Stimulated activated naive CD8-positive, alpha-beta T cell treated with anti-CD3 and anti-CD28 coated beads, Interleukin-15, Interleukin-2, amounts not matched to agents 100 U/mL and 50 U/mL, for 24 hours (primary cell): ENCODE results near the gene MUSK.
"Not testable (repeated sequence)": the region's sequence is repeated elsewhere in the genome, so short reads cannot be mapped to it uniquely, and the experiment has no call there.

ENCODE experiments used
- ATAC-seq: fragments of 150-1000 bp; cut with Tn5 transposase; one replicate; pipeline ENCODE4 v1.10.0; 2021
- DNase-seq: peaks from one replicate; pipeline ENCODE4 v3.0.0; 2021

The MUSK gene

DNA sequence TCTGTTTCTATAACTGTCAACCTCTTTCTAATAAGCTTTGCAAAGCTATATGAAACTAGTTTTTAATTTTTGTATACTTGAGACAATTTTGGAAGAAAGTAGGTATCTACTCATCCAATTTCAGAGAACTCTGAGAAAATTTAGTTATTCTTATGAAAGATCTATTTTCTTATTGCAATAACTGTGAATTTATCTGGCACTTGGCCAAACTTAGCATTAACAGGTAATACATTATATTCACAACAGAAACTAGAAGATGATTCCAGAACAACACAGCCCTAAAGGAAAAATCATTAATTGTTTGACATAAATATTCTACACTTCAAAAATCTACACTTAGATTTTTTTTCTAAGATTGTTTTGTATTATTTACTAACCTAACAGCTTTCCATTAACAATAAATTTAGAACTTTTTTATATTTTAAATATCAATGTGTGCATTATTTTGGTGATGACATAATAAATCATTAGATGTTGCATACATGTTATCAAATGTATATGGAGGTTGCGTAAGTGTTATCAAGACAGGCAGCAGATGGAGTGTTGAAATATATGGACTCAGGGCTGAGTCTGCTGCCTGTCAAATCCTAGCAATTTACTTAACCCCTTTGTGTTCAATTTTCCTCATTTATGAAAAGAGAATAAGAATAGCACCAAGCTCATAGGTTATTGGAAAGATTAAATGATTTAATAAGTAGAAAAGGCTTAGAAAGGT is 141.8 kb downstream of the MUSK start:
- ATAC-seq (no peak), DNase-seq (no peak)

DNA sequence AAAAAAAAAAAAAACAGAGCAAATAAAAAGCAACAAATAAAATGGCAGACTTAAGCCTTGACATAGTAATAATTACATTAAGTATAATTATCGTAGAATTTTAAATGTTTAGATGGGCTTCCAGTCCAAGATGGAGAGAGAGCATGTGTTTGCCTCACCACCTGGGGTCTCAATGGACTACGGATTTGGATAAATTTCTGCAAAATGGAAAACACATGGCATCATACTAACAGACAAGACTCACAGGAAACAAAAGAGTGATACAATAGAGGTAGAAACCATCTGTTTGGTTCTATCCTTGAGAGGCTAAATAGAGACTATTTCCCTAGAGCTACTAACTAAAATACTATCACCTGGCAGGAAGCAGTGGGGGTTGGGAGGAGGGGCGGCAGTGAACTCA is 144.3 kb downstream of the MUSK start:
- ATAC-seq, result no peak

DNA sequence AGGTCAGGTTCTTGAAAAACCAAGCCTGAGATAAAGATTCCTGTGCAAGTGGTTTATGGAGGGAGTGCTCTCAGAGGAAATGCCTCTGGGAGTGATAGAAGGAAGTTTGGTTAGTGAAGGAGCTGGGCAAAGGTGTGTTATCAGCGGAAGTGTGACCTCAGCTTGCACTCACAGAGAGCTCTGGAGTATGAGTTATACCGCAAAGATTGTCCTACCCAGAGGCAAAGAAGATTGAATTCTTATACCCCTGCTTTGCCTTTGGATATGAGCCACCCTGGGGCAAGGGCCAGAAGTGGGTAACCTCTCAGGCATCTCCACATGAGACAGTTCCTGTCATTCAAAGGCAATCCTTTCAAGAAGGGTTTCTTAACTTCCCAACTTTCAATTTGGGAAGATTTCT is 145.6 kb downstream of the MUSK start:
- no peak for DNase-seq
- no peak for ATAC-seq

More for the DNA sequence above, 144.3 kb downstream of the MUSK start:
- no peak for DNase-seq

DNA sequence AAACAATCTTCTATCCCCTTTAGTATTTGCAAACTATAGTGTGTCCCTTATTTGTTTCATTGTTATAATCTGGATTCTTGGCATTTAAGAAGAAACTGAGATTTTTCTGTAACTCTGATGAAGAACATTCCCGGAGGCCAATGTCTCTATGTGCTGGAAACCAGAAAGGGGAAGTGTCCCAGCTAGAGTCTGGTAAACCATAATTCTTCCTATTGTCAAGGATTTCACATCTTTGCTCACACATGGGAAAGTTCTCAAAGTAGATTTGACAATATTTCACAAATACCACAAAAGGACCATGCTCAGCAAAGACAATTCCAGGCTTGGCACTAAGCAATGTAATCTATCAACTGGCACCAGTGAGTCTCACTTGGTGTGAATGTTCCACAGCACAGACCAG is 146.8 kb downstream of the MUSK start:
- no peak for ATAC-seq
- no peak for DNase-seq

DNA sequence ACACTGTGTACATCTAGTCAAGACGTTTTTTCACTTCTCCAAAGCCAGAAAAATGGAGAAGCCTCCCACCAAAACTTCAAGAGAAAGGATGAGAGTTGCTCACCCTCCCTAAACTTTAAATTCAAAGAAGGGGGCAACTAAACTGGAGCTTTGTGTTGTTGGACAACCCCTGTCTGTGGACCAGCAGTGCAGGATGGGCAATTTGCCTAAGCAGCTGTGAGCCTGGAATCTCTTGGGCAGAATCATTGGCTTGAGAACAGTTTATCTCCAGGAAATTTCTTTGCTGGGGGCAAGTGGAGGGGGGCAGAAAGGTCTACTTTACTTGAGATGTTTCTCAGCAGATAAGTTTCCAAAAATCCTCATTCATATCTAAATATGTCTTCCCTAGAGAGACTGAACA is 151.8 kb downstream of the MUSK start:
- DNase-seq (no peak), ATAC-seq (no peak)

DNA sequence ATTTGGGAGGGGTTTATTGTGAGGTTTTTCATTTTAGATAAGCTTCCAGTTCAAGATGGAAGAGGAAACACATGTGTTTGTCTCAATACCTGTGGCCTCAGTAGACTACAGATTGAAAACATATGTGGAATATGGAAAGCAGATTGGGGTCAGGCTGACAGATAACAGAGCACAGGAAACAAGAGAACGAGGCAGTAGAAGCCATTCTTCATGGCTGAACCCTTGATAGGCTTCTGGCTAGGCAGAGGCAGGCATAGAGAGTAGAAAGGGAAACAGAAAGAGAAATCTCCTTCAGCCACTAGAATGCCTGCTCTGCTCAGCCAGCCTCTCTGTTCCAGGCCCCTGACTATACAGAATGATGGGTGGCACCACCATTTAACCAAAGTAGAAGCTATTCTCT is 152.5 kb downstream of the MUSK start:
- DNase-seq (no peak), ATAC-seq (no peak)

DNA sequence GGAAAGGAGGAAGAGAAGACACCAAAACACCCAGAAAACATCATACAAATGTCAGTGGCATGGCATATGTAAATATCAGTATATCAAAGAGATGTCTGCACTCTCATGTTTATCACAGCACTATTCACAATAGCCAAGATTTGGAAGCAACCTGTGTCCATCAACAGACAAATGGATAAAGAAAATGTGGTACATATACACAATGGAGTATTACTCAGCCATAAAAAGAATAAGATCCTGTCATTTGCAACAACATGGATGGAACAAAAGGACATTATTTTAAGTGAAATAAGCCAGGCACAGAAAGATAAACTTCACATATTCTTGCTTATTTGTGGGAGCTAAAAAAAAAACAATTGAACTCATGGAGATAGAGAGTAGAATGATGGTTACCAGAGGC is 156.5 kb downstream of the MUSK start:
- DNase-seq, ATAC-seq: not testable (repeated sequence)

DNA sequence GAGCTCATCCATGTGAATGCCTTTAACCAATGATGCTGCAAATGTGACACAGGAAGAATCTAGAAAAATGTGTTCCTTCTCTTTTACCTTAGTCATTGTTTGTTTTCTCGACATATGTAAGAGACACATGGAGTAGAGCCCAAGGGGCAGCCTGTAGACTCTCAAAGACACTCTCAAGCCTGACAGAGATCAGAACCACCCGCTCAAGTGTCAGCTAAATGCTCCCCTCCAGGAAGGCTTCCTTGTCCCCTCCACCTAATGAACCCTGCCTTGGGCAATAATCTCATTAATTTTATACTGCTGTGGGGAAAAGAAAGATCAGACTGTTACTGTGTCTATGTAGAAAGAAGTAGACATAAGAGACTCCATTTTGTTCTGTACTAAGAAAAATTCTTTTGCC is 157.4 kb downstream of the MUSK start:
- ATAC-seq, result no peak
- no peak for DNase-seq

DNA sequence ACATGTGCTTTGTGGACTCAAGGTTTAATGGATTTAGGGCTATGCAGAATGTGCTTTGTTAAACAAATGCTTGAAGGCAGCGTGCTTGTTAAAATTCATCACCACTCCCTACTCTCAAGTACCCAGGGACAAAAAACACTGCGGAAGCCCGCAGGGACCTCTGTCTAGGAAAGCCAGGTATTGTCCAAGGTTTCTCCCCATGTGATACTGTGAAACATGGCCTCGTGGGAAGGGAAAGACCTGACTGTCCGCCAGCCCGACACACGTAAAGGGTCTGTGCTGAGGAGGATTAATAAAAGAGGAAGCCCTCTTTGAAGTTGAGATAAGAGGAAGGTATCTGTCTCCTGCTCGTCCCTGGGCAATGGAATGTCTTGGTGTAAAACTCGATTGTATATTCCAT is 157.8 kb downstream of the MUSK start:
- not testable (repeated sequence) for DNase-seq, ATAC-seq

DNA sequence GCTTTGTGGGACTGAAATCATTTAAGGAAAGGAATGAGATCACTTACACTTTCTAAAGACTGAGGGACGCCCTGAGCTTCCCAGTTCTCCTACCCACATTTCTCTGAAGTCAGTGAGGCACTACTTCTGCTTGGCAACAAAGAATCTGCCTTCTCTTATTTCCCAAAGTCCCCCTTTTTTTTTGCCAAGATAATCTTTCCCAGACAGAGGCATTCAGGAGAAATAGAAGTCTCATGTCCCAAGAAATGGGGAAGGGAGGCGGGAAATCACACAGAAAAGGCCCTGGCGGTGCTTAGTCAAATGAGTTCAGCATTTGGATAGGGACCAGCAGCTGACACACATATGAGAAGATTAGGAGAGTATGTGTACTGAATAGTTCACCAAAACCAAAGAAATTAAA is 159.7 kb downstream of the MUSK start:
- ATAC-seq (no peak), DNase-seq (no peak)

DNA sequence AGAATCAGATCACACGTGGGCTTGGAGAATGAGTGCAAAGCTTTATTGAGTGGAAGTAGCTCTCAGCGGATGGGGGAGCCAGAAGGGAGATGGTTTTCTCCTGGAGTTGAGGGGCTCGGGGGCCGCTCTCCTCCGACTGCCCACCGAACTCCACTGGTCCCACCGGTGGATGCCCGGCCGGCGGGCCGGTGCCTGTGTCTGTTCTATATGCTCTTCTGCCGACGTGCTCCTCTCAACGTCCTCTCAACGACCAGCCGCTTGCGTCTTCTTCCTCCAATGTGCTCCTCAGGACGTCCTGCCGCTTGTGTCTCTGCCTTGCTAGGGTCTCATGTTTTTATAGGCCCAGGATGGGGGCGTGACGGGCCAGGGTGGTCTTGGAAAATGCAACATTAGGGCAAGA is 161.9 kb downstream of the MUSK start:
- no peak for ATAC-seq

DNA sequence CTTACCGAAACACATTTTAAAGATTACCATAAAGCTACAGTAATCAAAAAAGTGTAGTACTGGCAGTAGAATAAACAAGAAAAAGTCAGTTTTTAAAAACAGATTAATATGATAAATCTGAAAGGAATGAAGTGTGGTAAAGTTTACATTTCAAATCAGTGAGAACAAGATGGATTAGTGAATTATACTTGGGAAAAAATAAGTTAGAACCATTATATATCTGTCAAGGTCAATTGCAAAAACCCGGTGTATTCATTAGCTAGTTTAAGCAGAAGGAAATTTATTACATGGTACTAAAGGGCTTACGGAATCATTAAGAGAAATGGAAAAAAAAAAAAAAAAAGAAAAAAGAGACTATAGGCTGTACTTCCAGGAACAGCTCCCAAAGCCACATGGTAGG is 164.3 kb downstream of the MUSK start:
- no peak for ATAC-seq
- DNase-seq, result no peak

More for the DNA sequence above, 161.9 kb downstream of the MUSK start:
- DNase-seq, result no peak

DNA sequence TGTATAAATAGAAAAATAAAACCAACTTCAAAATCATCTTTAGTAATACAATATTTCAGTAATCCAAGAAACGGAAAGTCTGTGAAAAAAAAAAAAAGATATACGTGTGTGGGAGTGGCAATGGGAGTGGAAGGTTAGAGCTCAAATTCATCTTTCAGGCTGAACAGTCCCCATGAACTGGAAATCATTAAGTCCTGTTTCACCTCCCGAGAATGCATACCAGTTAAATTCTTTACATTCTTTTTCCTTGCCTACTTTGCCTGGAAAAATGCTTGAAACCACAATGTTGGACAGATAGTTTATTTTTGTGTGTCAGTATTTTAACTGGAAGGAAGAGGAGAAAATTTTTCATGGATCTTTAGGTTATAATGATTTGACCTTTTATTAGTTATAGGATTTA is 166.8 kb downstream of the MUSK start:
- ATAC-seq, result no peak

DNA sequence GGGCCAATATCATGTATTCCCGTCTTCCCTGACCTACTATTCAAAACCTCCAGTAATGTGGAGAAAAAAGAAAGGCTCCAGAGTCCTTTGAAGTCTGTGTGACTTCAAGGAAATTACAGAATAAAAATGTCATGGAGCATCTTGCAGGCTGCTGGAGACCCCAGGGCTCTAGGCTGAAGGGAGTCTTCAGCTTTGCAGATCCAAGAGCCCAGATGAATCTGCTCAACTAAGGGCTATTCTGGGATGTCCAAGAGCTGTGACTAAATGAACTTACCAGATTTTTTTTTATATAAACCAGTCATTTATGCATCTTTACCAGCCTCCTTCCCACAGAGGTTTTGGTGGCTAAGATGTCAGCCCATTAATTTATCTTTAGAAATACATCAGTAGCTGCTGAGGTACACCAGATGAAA is 167.3 kb downstream of the MUSK start:
- no peak for DNase-seq

More for the DNA sequence above, 166.8 kb downstream of the MUSK start:
- no peak for DNase-seq

DNA sequence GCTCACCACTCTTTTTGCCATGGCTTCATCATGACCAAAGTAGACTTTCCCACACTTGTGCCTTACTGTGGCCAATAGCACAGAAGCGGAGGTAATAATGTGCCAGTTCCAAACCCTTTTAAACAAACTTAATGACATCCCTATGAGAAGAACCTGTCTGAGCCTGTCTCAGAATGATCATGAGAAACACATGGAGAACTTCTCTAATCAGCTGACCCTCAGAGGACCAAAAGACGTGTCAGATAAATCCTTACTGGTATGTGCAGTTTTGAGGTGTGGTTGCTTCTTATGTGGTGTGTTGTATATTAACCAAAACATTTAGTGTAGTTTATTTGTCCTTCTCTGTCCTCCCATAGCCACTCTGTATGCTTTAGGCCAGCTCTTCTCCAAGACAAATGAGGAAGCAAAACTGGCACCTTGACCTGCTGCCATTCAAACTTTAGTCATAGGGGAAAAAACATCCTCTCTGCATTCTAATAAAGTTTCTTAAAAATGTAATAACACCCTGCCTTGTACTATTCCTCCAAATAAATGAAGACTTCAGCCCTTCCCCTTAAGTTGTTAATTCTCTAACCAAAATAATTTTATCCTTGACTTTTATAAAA is 168.9 kb downstream of the MUSK start:
- DNase-seq, result no peak
- ATAC-seq, result no peak

More for the DNA sequence above, 167.3 kb downstream of the MUSK start:
- ATAC-seq, result no peak

DNA sequence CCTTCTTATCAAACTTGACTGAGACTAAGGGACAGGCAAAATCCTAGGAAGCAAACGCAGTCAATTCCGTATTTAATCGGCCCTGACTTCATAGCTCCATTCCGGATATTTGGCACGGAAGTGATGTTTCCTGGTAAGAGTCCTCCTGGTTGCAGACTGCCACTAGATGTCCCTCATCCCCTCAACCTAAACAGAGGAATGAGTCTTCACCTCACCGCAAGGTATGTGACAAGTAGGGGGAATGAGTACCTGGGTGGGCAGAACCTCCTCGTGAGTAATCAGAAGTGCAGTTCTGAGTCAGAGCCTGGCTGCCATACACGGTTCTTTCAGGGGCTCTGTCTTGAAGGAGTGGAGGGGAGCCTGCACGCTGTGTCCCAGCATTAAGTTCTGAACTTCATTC is 173.6 kb downstream of the MUSK start:
- no peak for ATAC-seq
- DNase-seq, result no peak

DNA sequence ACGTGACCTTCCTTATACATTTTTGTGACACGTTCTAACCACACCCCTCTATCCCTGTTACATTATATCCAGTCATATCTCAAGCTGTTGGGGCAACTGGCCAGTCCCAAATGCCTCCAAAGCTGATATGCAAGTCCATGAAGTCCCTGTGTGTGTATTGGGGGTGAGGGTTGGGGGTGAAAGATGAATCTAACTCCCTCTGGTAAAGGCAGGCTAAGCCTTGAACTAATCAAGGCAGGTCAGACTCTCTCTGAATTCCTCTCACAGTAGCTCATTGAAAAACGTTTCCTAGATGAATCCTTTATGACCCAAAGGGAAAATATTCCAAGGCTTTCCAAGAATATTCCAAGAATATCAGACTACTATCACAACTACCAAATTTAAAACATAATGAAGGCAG is 174.4 kb downstream of the MUSK start:
- DNase-seq, result no peak
- ATAC-seq, result no peak

DNA sequence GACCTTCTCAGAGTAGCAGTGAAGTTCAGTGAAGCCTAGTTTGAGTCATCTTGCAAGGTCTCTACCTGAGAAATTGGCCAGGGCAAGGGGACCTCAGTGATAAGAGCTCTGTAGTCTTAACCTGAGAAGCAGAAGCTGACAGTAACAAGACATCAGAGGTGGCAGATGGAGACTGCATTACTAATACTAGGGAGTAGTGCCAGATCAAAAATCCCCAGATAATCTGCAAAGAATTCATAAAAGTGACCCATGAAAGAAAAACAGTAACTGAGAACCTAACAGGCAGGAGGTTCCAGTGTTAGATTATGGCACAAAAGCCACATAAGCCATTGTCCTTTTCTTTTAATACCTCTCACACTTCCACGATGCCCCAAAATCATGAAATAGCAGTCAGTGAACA is 175.5 kb downstream of the MUSK start:
- DNase-seq (no peak), ATAC-seq (no peak)

DNA sequence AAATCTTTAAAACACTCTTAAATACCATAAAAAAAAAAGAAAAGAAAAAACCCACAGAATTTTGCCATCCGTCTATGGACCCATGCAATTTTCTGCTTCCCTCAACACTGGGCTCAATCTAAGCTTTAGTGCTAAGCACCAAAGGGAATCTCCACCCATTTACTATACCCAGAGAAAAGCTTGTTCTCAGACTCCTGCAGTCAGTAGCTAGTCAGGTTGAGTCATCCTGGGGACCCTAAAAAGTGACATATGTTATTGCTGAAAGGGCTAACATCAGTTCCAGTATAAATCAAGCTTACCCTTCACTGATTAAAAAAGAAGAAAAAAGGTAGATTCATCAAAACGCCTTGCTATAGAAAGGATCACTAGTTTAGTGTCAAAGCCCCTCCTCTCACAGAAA is 177.6 kb downstream of the MUSK start:
- ATAC-seq (no peak), DNase-seq (no peak)

DNA sequence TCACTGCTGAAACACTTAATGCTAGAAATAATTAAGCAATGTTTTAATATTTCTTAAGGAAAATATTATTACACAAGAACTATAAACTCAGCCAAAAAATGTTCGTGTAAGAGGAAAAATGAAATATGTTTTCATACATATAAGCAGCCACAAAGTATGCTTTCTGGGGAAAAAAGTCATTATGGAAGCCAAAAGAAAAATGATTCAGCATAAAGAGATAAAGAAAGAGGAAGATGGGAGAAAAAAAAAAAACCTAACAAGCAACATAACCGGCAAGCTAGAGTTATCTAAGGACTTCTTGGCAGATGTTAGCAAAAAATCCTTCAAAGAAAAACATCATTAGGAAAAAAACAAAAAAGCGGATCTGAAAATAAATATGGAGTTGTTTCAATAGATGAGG is 179.1 kb downstream of the MUSK start:
- no peak for DNase-seq
- no peak for ATAC-seq

DNA sequence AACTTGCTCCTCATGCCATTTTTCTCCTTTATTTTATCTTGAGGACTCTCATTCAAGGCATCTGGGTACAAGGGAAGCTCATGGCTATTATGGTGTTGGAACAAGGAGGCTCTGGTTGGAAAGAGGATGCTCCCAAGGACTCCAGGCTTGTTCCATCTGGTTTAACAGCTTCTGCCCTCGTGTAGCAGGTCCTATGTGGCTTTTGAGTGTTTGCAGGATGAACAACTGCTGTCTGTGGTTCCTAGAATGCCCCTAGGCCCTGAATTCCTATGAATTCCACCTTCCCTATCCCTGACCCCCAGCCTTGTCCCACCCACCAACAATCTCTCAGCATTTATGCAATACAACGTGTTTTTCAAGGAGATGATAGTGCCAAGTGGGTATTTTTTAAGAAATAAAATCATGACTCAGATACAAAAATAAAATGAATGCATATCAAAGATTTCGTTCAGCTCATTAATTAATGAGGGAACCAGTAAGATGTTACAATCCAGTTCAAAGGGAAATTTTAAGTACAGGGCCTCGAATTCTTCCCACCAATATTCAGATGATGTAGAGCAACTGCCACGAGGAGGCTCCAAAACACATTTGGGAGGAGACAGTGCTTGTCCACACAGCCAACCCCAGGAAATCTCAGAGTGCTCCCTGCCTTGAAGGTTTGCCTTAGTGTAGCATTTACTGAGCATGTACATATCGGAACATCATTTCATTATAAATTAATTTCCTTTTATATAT is 182.0 kb downstream of the MUSK start:
- no peak for DNase-seq
- ATAC-seq, result no peak
